ENCODE data around the gene DLG2.
A peak's percentile ranks its signal among the peaks of the same experiment; 100 is the strongest.

DLG2 gene

DNA sequence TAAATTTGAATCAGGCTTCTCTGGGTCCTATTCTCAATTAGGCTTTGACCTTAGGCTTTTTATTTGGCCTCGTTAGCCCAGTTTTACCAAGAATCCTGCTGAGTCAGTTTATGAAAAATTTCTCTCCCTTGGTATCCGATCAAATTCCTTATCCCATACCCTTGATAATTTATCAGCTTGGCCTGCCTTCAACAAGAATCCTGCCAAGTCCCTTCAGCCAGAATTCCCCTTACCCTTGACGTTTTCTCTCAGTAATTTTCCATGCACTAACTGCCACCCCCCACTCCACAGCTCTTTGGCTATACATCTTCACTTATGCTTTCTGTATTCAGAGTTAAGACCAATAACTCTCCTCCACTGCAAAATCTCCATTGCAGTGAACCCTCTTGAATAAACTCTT, 1530.0 kb downstream of the DLG2 start:
- H3K27ac Mint-ChIP-seq: peak overlapping the region in 2 of 3 experiments; percentile 3 to 68
- H3K4me1 Mint-ChIP-seq: peaks cover 8% of the 10 kb centered on the region
- no peaks in the 10 kb centered on the region for H3K36me3 Mint-ChIP-seq (ENCODE audit: low read depth)
- no peaks in the 10 kb centered on the region for H3K27me3 Mint-ChIP-seq (ENCODE audit: low read depth)
- no peak overlapping the region for H3K4me3 Mint-ChIP-seq
- TF ChIP-seq, protein P1, sequence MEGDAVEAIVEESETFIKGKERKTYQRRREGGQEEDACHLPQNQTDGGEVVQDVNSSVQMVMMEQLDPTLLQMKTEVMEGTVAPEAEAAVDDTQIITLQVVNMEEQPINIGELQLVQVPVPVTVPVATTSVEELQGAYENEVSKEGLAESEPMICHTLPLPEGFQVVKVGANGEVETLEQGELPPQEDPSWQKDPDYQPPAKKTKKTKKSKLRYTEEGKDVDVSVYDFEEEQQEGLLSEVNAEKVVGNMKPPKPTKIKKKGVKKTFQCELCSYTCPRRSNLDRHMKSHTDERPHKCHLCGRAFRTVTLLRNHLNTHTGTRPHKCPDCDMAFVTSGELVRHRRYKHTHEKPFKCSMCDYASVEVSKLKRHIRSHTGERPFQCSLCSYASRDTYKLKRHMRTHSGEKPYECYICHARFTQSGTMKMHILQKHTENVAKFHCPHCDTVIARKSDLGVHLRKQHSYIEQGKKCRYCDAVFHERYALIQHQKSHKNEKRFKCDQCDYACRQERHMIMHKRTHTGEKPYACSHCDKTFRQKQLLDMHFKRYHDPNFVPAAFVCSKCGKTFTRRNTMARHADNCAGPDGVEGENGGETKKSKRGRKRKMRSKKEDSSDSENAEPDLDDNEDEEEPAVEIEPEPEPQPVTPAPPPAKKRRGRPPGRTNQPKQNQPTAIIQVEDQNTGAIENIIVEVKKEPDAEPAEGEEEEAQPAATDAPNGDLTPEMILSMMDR (IDR thresholded peaks at IDR 0.05; ENCODE audit: unreplicated experiment in 3 of 3): no peak
- no peaks in the 10 kb centered on the region for H3K9me3 Mint-ChIP-seq

DNA sequence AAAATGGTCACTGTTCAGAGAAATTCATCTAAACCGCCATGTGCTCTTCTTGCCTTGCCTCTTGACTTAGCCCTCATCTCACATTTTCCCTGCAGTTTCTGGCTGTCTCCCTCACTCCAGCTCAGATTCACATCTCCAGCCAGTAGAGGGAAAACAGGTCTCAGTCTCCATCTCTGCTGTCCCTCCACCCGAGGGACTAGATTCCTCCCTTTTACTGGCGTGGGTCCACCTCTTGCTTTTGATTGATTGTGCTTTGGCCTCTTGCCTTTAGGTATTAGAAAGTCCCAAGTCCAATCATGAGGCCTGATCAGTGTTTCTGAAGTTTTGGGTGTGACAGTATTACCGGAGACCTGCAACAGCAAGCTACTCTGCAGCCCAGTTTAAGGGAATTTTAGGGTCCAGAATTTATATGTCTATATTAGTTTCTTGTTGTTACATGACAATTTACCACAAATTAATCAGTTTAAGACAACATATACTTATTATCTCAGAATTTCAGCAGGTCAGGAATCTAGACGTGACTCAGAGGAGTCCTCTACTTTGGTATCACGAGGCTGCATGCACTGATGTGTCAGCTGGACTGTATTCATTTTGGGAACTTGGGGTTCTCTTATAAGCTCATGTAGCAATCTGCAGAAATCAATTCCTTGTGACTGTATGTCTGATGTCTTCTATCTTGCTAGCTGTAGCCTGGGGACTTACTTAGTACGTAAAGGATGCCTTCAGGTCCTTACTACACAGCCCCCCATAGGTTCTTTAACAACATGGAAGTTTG, 1535.7 kb downstream of the DLG2 start:
- H3K4me1 Mint-ChIP-seq: no peaks in the 10 kb centered on the region
- TF ChIP-seq, protein P1 (IDR thresholded peaks at IDR 0.05; ENCODE audit: unreplicated experiment in 3 of 3): no peak
- no peak overlapping the region for H3K4me3 Mint-ChIP-seq
- peaks cover 2% of the 10 kb centered on the region for H3K9me3 Mint-ChIP-seq
- H3K27me3 Mint-ChIP-seq (ENCODE audit: low read depth): no peaks in the 10 kb centered on the region
- peak overlapping the region in 1 of 3 experiments; percentile 4 for H3K27ac Mint-ChIP-seq
- no peaks in the 10 kb centered on the region for H3K36me3 Mint-ChIP-seq (ENCODE audit: low read depth)

DNA sequence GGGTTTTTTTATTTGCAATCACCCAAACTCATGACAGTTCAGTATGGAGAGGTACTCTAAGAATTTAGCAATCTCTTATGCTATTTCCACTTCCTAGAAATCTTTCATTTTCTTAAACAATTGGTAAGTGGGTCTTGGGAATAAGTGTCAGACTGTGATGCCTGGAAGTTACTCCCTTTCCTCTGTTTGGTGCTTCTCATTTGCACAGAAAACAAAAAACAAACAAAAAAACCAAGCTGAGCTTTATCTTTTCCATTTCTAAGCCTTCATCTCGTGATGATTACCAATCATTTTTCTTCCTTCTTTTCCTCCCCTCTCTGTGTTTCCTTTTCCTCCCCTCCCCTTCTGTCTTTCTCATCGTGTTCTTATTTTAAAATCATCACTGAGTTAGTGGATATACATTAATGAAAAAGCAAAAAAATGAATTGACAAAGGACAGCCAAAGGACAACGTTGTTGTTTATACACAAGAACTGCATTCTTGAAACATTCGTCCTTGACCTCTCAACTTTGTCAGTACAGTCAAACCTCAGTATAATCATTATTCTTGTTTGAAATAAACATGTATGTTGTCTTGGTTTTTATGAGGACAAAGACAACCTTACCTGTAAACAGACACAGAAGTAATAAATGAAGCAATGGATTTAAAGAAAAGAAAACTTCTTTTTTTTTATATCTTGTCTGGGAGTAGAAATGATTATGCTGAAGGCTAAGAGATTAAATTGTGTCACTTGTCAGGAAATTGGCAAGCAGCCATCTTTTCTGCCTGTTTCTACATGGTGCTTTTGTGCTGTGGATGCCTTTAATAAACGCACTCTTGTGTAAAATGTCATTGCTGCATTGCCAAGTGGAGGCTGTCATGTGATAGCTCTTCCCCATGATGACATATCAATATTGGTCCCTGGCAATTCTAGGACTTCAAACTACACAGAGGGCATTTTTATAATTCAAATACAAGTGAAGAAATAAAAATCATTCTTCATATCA, 1537.8 kb downstream of the DLG2 start:
- Mint-ChIP-seq H3K9me3 (peaks cover 2% of the 10 kb centered on the region), H3K36me3 (ENCODE audit: low read depth) (no peaks in the 10 kb centered on the region), H3K4me1 (no peaks in the 10 kb centered on the region), H3K27ac (peak overlapping the region in 1 of 3 experiments; percentile 4), H3K4me3 (no peak overlapping the region), H3K27me3 (ENCODE audit: low read depth) (no peaks in the 10 kb centered on the region)
- TF ChIP-seq, protein P1 (IDR thresholded peaks at IDR 0.05; ENCODE audit: unreplicated experiment in 3 of 3): no peak

GRCh38 chr11:84071851-84072250, 1555.3 kb downstream of the DLG2 start:
- Mint-ChIP-seq H3K4me1 (no peaks in the 10 kb centered on the region), H3K4me3 (no peak overlapping the region), H3K27me3 (ENCODE audit: low read depth) (no peaks in the 10 kb centered on the region), H3K9me3 (no peaks in the 10 kb centered on the region), H3K36me3 (ENCODE audit: low read depth) (no peaks in the 10 kb centered on the region), H3K27ac (no peak overlapping the region)
- TF ChIP-seq, protein P1 (IDR thresholded peaks at IDR 0.05; ENCODE audit: unreplicated experiment in 3 of 3): no peak

GRCh38 chr11:84069048-84069447, 1558.1 kb downstream of the DLG2 start:
- TF ChIP-seq, protein P1 (IDR thresholded peaks at IDR 0.05; ENCODE audit: unreplicated experiment in 3 of 3): no peak
- Mint-ChIP-seq H3K9me3 (no peaks in the 10 kb centered on the region), H3K36me3 (ENCODE audit: low read depth) (no peaks in the 10 kb centered on the region), H3K27me3 (ENCODE audit: low read depth) (no peaks in the 10 kb centered on the region), H3K4me3 (no peak overlapping the region), H3K4me1 (no peaks in the 10 kb centered on the region), H3K27ac (no peak overlapping the region)

Measured in nephron (organoid).